Measurements from ENCODE around the gene EN2.

EN2 gene

DNA sequence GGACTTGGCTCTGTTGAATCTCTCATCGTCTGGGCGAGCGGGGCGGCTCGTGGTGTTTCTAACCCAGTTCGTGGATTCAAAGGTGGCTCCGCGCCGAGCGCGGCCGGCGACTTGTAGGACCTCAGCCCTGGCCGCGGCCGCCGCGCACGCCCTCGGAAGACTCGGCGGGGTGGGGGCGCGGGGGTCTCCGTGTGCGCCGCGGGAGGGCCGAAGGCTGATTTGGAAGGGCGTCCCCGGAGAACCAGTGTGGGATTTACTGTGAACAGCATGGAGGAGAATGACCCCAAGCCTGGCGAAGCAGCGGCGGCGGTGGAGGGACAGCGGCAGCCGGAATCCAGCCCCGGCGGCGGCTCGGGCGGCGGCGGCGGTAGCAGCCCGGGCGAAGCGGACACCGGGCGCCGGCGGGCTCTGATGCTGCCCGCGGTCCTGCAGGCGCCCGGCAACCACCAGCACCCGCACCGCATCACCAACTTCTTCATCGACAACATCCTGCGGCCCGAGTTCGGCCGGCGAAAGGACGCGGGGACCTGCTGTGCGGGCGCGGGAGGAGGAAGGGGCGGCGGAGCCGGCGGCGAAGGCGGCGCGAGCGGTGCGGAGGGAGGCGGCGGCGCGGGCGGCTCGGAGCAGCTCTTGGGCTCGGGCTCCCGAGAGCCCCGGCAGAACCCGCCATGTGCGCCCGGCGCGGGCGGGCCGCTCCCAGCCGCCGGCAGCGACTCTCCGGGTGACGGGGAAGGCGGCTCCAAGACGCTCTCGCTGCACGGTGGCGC, at the start of gene EN2:
Gene EN2 (plus strand): TSS at position 19 of the 767 bp plus-strand sequence. CDS start 249 bp downstream, at position 268.
- TF ChIP-seq, protein P1, sequence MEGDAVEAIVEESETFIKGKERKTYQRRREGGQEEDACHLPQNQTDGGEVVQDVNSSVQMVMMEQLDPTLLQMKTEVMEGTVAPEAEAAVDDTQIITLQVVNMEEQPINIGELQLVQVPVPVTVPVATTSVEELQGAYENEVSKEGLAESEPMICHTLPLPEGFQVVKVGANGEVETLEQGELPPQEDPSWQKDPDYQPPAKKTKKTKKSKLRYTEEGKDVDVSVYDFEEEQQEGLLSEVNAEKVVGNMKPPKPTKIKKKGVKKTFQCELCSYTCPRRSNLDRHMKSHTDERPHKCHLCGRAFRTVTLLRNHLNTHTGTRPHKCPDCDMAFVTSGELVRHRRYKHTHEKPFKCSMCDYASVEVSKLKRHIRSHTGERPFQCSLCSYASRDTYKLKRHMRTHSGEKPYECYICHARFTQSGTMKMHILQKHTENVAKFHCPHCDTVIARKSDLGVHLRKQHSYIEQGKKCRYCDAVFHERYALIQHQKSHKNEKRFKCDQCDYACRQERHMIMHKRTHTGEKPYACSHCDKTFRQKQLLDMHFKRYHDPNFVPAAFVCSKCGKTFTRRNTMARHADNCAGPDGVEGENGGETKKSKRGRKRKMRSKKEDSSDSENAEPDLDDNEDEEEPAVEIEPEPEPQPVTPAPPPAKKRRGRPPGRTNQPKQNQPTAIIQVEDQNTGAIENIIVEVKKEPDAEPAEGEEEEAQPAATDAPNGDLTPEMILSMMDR (conservative IDR thresholded peaks at IDR 0.05; ENCODE audit: low read depth): no peak
- H3K27ac ChIP-seq: no peak within 1 kb of the TSS
- CTCF ChIA-PET: no interaction called here
- POLR2A ChIA-PET (ENCODE audit: low non-redundant PET): no interaction called here
- DNase-seq (ENCODE audit: low spot score): no peak

- CTCF ChIA-PET: no interaction called here
- TF ChIP-seq, protein P1 (conservative IDR thresholded peaks at IDR 0.05; ENCODE audit: low read depth): no peak
- POLR2A ChIA-PET (ENCODE audit: low non-redundant PET): no interaction called here
- H3K27ac ChIP-seq: no peak overlapping the region
- DNase-seq (ENCODE audit: low spot score): no peak
Observed at GRCh38 chr7:155408651-155409586, 49.0 kb upstream of the EN2 start.

DNA sequence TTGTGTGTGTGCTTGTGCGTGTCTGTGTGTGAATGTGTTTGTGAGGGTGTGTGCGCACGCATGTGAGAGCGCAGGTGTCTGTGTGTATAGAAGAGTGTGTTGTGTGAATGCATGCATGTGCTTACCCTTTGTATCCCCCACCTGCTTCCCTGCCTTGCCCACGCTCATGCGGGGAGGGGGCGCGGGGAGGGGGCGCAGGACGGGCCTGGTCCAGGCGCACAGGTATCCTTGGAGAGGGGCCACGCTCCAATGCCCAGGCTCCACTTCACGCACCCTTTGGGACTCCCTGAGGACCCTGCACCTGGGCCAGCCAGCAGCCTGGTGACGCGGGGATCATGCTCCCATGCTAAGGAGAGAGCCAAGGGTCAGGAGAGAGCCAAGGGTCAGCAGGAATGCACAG, 47.9 kb upstream of the EN2 start:
- ChIA-PET POLR2A (ENCODE audit: low non-redundant PET) (no interaction called here), CTCF (no interaction called here)
- TF ChIP-seq, protein P1 (conservative IDR thresholded peaks at IDR 0.05; ENCODE audit: low read depth): no peak
- no peak overlapping the region for H3K27ac ChIP-seq
- DNase-seq (ENCODE audit: low spot score): no peak

DNA sequence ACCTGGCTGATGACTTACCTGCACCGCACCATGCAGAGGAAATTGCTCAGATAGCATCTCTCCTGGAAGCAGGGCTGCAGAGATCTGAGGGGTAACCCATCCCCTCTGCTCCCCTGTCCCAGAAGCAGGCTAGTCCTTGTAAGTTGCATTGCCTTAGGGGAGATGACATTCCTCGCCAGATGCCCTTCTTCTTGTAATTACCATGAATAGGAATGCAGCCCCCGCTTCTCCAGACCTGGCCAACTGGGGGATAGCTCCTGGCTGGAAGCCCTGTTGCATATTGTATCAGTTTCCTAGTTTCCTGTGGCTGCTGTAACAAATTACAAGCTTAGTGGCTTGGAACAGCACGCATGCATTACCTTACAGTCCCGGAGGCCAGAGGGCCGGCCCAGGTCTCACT, 47.5 kb upstream of the EN2 start:
- DNase-seq (ENCODE audit: low spot score): no peak
- no peak overlapping the region for H3K27ac ChIP-seq
- POLR2A ChIA-PET (ENCODE audit: low non-redundant PET): no interaction called here
- CTCF ChIA-PET: no interaction called here
- TF ChIP-seq, protein P1 (conservative IDR thresholded peaks at IDR 0.05; ENCODE audit: low read depth): no peak

- DNase-seq (ENCODE audit: low spot score): no peak
- CTCF ChIA-PET: no interaction called here
- POLR2A ChIA-PET (ENCODE audit: low non-redundant PET): no interaction called here
- TF ChIP-seq, protein P1 (conservative IDR thresholded peaks at IDR 0.05; ENCODE audit: low read depth): no peak
- H3K27ac ChIP-seq: no peak overlapping the region
Observed at GRCh38 chr7:155411718-155412415, 46.1 kb upstream of the EN2 start.

Measured in RWPE1 (cell line).